NB4 (cell line): ENCODE data around the gene TMEM242.

Experiments
- MYC ChIP-seq: IDR thresholded peaks from 2 replicates; pipeline ENCODE4 v1.6.1; 2011; ENCODE audit warnings: low read depth, low read length
- POLR2A ChIP-seq: IDR thresholded peaks from 2 replicates; pipeline ENCODE4 v1.6.1; 2011; ENCODE audit warnings: mild to moderate bottlenecking; ENCODE audit not compliant: insufficient read length; ENCODE audit errors: extremely low read depth
- TF ChIP-seq, protein P1 (sequence below): IDR thresholded peaks from one replicate; pipeline ENCODE4 v1.5.1; 2012; ENCODE audit warnings: low read depth, low read length
- TF ChIP-seq, protein P2 (sequence below): IDR thresholded peaks from 2 replicates; pipeline ENCODE4 v1.6.1; 2011; ENCODE audit warnings: low read depth, low read length

DNA sequence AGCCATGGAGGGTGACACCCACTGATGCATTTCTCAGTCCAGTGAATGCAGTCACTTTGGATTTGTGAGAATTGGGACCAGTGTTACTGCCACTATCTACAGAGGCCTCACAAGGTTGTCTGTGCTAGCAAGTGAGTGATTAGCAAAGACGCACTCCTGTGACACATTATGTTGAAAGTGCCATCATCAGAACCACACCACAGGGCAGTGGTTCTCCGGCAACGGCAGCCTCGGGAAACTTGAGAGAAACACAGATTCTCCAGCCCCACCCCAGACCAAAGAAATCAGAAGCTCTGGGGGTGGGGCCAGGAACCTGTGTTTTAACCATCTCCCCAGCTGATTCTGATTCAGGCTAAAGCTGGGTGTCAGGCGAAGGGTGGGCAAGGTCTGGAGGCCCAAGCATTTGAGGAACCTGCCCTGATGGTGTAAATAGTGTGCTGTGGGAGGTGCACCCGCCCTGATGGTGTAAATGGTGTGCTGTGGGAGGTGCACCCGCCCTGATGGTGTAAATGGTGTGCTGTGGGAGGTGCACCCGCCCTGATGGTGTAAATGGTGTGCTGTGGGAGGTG, 39.9 kb downstream of the TMEM242 start:
- TF ChIP-seq, protein P1, sequence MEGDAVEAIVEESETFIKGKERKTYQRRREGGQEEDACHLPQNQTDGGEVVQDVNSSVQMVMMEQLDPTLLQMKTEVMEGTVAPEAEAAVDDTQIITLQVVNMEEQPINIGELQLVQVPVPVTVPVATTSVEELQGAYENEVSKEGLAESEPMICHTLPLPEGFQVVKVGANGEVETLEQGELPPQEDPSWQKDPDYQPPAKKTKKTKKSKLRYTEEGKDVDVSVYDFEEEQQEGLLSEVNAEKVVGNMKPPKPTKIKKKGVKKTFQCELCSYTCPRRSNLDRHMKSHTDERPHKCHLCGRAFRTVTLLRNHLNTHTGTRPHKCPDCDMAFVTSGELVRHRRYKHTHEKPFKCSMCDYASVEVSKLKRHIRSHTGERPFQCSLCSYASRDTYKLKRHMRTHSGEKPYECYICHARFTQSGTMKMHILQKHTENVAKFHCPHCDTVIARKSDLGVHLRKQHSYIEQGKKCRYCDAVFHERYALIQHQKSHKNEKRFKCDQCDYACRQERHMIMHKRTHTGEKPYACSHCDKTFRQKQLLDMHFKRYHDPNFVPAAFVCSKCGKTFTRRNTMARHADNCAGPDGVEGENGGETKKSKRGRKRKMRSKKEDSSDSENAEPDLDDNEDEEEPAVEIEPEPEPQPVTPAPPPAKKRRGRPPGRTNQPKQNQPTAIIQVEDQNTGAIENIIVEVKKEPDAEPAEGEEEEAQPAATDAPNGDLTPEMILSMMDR = no peak
- no peak for TF ChIP-seq POLR2A
- TF ChIP-seq MYC = no peak
- TF ChIP-seq, protein P2, sequence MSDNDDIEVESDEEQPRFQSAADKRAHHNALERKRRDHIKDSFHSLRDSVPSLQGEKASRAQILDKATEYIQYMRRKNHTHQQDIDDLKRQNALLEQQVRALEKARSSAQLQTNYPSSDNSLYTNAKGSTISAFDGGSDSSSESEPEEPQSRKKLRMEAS = no peak
